GM19468 (cell line): Measurements from ENCODE around the gene OLFM1.

Experiments
- ATAC-seq: cut with Tn5 transposase; IDR thresholded peaks from one replicate; pipeline ENCODE4 v1.9.1; 2021; ENCODE audit warnings: mild to moderate bottlenecking, moderate library complexity, moderate number of reproducible peaks; ENCODE audit not compliant: unreplicated experiment; ENCODE audit errors: extremely low read depth

OLFM1 gene

GRCh38 chr9:135087489-135087792 is at the start of gene OLFM1:
Gene OLFM1, plus strand, starts transcription at chr9:135087668. Its CDS starts 322 bp downstream, at chr9:135087990.
- ATAC-seq: no peak

- ATAC-seq: no peak
These were observed 49.1 kb upstream of the OLFM1 start for GRCh38 chr9:135038331-135038730.

DNA sequence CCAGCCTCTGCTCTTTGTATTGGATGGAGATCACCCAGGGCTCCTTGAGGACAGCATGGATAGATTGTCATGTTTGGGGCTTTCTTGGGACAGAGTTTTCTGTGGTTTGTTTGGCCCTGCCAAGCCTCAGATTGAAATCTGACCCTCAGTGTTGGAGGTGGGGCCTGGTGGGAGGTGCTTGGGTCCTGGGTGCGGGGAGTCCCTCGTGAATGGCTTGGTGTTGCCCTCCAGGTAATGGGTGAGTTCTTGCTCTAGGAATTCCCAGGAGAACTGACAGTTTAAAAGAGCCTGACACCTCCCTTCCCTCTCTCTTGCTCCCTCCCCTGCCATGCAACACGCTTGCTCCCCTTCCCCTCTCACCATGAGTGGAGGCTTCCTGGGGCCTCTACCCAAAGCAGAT is 48.6 kb upstream of the OLFM1 start:
- no peak for ATAC-seq

GRCh38 chr9:135039266-135039870 is 48.1 kb upstream of the OLFM1 start:
- no peak for ATAC-seq

DNA sequence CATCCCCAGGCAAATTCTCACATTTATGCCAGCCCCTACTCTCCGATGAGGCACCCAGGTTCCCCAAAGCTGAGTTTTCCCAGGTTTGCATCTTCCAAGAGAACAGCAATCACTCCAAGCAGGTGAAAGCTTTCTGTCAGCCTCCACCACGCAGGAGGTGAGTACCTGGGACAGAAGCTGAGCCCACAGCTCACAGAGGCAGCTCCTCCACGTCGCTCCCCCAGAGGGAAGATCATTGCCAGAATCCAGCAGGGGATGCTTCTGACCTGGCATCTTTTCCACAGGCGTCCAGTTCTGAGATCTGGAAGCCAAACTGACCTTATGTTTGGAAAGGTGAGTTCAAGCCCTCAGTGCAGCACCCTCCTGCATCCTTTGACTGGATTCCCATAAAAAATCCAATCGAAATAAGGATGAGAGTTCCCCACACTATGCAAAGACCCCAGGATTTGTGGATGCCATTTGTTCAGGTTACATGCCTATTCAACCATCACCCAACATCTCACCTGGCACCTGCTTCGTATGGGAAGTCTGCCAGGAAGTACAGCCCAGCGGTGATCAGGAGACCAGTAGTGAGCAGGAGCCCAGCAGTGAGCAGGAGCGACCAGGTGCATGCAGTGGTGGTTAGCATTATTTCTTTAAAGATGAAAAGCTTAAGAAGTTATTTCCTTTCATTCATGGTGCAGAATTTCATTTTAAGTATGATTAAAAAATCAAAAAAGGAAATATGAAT is 47.4 kb upstream of the OLFM1 start:
- ATAC-seq: no peak

- no peak for ATAC-seq
These were observed 46.6 kb upstream of the OLFM1 start for GRCh38 chr9:135040892-135041291.

DNA sequence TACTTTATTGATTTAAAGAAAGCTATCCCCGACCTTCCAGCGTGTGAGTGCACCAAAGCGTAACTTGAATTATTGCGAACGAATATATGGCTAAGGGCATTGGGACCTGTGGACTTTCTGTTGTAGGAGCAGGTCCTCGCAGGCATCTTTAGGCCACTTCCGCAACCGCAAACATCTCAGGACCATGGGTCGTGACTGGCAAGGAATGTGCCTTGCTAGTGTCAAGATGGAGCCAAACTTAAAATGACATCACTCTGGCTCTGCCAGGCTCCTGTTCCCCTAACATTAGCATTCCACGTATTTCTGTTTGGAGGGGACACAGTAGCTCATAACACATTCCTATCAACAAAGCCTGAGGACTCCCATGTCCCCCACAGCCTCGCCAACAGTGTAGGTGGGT is 44.1 kb upstream of the OLFM1 start:
- ATAC-seq: no peak

DNA sequence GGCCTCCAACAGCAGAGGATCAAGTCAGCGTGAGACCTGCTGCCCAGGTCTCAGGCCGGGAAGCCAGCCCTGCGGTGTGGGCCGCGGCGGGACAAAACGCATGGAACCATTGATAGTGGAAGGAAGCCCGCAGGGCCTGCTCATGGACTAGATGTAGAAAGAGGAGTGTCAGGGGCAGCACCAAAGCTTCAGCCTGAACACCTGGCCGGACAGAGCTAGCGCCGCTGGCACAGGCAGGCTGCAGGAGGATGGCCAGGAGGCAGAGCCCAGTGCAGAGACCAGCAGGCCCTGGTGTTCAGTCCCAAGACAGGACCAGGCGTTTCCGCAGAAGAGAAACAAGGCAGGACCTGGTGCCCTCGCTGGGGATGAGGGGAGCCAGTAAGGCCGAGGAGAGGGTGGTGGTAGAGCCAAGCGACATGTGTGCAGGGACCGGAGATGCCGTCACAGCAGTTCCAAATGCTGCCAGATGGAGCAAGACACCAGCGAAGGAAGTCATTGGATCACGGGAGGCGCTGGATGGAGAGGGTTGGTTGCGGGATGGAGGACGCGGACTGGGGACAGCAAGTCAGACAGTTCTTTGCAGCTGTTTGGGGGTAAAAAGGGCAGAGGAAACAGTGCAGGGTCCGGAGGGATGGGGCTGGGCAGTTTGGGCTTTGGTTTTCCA is 42.1 kb upstream of the OLFM1 start:
- no peak for ATAC-seq

- ATAC-seq: no peak
These were observed 41.3 kb upstream of the OLFM1 start for GRCh38 chr9:135045928-135046738.

DNA sequence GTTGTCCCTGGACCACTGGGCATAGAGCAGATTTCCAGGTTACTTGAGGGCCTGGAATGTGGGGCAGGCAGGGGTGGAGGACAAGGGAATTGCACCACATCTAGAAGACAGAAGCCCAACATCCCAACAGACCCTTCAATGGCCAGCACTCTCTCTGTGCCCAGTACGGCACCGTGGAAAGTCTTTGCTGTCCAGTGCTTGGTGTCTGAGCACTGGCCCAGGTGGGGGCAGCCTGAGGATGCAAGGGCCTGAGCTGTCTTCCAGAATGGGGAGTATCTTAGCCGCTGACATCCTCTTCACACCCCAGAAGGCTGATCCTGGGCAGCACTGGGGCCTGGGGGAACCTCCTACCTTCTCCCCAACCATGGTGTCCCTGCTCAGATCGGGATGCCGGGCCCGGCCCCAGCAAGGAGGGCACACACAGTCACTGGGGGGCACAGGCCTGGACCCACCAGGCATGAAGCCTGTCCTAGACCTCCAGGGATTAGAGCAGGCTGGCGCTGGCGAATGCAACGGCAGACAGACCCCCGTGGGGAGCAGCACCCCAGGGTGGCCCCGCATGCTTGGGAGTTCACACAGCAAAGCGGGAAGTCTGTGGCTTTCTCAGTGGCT is 40.6 kb upstream of the OLFM1 start:
- ATAC-seq: no peak

DNA sequence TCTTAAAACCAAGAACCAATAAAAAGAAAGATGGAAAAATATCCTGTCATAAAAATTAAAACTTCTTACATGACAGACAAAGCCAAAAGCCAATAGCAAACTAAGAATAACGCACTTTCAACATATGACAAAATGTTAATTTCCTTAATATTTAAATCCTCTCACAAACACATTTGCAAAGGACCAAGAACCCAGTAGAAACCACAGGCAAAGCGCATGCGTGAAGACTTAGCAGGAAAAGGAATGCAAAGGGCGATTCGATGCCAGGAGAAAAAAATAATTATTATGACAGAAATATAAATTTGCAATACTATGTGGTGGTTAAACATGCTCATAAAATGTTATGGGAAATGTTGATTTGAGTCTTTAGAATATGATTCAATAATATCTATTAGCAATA is 39.9 kb upstream of the OLFM1 start:
- ATAC-seq: no peak

GRCh38 chr9:135048046-135048757 is 39.3 kb upstream of the OLFM1 start:
- no peak for ATAC-seq

DNA sequence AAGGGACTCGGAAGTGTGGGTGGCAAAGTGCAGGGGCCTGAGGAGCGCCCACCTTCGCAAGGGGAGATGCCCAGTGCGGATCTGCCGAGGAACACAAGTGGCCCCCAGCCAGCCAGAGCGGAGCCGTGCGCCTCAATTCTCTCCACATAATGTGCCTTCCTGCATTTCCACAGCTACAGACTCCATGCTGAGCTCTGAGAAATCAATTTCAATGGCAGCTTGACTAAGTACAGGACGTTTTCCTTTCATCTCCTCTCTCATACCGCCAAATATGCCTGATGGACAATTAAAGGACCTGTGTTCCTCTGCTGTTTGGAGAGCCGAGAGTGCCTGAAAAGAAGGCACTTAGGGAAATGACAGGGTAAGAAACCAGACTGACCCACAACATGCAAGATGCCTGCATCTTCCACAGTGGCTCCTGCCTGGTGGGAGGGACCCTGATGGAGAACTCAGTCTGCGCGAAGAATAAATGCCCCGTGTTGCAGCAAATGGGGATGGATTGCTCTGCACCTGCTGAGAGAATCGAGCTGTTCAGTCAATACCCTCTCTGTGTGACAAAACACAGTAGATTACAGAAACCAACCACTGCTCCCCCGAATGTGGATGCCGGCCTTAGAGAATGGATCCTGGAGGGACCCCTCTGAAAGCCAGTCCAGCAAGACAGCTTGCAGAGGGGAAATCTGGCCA is 38.6 kb upstream of the OLFM1 start:
- no peak for ATAC-seq

DNA sequence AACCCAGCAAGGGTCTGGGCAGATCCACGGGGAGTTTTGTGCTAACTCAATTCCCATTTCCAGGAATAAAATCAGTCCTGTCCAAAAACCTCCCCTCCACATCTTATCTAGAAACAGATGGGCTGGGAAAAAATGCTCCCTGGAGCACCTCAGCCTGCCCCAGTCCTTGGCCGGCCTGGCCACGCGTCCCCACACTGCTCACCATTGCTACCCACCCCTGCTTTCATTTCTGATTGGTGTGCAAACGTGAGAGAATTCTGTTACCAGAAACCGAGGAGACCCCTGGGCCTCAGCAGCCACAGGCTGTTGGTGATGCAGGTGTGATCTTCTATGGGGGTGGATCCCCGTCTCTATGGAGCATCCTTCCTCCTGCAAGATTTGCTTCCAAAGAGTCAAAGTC is 38.0 kb upstream of the OLFM1 start:
- no peak for ATAC-seq

DNA sequence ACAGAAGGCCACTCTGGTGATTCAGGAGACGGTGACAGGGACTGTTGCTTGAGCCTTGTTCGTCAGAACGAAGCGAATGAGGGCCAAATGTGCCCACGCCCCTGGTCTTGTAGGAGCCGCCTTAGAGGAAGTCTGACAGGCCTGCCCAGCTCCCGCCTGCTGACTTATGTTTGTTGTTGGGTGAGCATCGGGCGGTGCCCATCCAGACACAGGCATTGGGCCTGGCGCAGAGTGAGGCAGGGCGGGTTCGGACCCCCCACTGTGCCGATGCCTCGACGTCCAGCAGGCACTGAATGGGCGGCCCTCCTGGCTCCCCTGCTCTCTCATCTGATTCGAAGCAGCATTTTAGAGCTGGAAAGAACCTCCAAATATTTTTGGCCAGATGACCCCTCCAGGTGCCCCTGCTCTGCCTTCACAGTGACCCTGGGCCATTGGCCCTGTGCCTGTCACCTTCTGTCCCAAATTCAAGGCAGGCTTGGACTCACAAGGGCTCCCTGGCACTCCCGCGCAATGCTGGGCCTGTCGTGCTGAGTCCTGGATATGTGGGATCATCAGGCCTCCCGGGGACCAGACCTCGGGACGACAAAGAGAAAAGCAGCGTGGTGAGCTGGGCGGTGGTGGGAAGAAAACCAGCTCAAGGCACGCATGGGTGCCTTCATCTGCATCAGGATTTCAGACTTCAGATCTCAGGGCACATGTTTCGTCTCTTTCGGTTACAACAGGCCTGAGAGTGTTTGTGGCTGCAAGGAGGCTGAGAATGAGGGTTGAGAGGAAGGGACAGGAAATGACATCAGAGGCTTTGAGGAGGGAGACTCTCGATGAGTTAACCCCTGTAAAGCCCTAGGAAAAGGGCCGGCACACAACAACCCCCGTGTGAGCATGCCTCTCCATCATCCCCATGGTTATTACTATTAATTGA is 37.1 kb upstream of the OLFM1 start:
- ATAC-seq: no peak

GRCh38 chr9:135051316-135052038 is 36.0 kb upstream of the OLFM1 start:
- no peak for ATAC-seq

DNA sequence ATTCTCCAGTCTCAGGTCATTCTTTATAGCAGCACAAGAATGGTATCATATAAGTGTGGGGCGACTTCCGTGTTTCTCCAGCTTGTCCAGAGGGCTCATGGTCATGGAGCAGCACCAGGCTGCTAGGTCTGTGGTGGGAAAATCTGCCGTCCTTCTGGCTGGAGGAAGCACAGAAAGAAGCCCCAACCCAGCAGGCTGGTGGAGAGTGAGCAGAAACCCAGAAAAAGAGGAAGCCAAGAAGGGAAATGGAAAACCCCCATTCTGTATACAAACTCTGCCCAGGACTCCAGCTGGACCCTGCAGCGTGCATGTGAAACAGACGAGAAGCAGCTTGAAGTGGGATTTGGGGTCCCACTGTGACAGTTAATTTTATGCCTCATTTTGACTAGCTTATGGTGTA is 34.3 kb upstream of the OLFM1 start:
- no peak for ATAC-seq

GRCh38 chr9:135055181-135055580 is 32.3 kb upstream of the OLFM1 start:
- ATAC-seq: no peak
